Natural killer cell (primary cell): ENCODE results near the gene DDX3X. TPM values are rescaled to one million over a fixed set of nuclear protein-coding genes. Genes with fewer than 3 reads are reported as not detected.
A peak's percentile ranks its signal among the peaks of the same experiment; 100 is the strongest.

Experiments used
- ATAC-seq, 3 donors: fragments of 150-1000 bp in 2 of 3; fragments of 200-7000 bp in 1 of 3; cut with Tn5 transposase; 1 replicate in 1 of 3; 2 replicates in 2 of 3; pipeline ENCODE4 v1.10.0; 2021; ENCODE audit warnings: mild to moderate bottlenecking in 2 of 3, moderate library complexity in 2 of 3
- DNase-seq, 2 donors: peaks; one replicate each; pipeline versions ENCODE4 v3.0.0 to v3.0.0-alpha.2; 2013 to 2021; ENCODE audit warnings: mixed read lengths in 1 of 2
- H3K27ac ChIP-seq: one replicate; pipeline ENCODE4 v1.5.1; 2013; ENCODE audit warnings: mild to moderate bottlenecking, low read length
- H3K27me3 ChIP-seq: one replicate; pipeline ENCODE4 v1.6.1; 2013; ENCODE audit warnings: low read length; ENCODE audit not compliant: control insufficient read depth, insufficient read depth
- H3K36me3 ChIP-seq: one replicate; pipeline ENCODE4 v1.6.1; 2013; ENCODE audit warnings: low read length; ENCODE audit not compliant: control insufficient read depth, insufficient read depth
- H3K4me1 ChIP-seq: one replicate; pipeline ENCODE4 v1.6.1; 2013; ENCODE audit warnings: low read length; ENCODE audit not compliant: control insufficient read depth, insufficient read depth
- H3K4me3 ChIP-seq: one replicate; pipeline ENCODE4 v1.5.1; 2013; ENCODE audit warnings: low read length
- H3K9me3 ChIP-seq: one replicate; pipeline ENCODE4 v1.6.1; 2013; ENCODE audit warnings: low read length; ENCODE audit not compliant: control insufficient read depth, insufficient read depth
- H3K27ac Mint-ChIP-seq, 2 donors: one replicate each; pipeline ENCODE4 v1.8.0; 2022; ENCODE audit warnings: mild to moderate bottlenecking in 2 of 2, mixed read lengths in 2 of 2, moderate library complexity in 1 of 2
- H3K27me3 Mint-ChIP-seq, 2 donors: one replicate each; pipeline ENCODE4 v1.8.0; 2022; ENCODE audit warnings: low read depth in 2 of 2, mixed read lengths in 2 of 2
- H3K36me3 Mint-ChIP-seq: one replicate; pipeline ENCODE4 v1.8.0; 2022; ENCODE audit warnings: mixed read lengths
- H3K4me1 Mint-ChIP-seq, 2 donors: one replicate each; pipeline ENCODE4 v1.8.0; 2022; ENCODE audit warnings: mixed read lengths in 2 of 2
- H3K4me3 Mint-ChIP-seq: one replicate; pipeline ENCODE4 v1.8.0; 2022; ENCODE audit warnings: mild to moderate bottlenecking, moderate library complexity, mixed read lengths
- H3K9me3 Mint-ChIP-seq, 2 donors: one replicate each; pipeline ENCODE4 v1.8.0; 2022; ENCODE audit warnings: mixed read lengths in 2 of 2
- CTCF ChIP-seq: fragments of 200-600 bp; IDR thresholded peaks from one replicate; pipeline ENCODE4 v1.8.0; 2022; ENCODE audit warnings: antibody characterized with exemption
- WGBS: methylation state at CpG from one replicate; pipeline ENCODE4 v1.1.7; 2013; ENCODE audit warnings: missing lambda C conversion rate; ENCODE audit not compliant: insufficient coverage; 5-methylcytosine and 5-hydroxymethylcytosine counted together
- intact Hi-C: fragments of 100-400 bp; cut with micrococcal nuclease; formaldehyde crosslinking; loops from one replicate; pipeline ENCODE4 v1.14.2; 2022
- total RNA-seq, 4 donors: library from RNA; stranded (reverse); fragments of 120-200 nt in 1 of 4; gene quantifications; one replicate each; pipeline versions ENCODE4 v1.2.3 to v1.2.4, GENCODE V29; 2013 to 2022

DDX3X gene
- total RNA-seq, 3 donors from 2014 or later (not counting 1 experiment from before 2014, with no cell fraction given), result 695 to 1,297 (median 1,054) TPM

- peaks cover 13% of the 10 kb centered on the region for H3K36me3 Mint-ChIP-seq
- ATAC-seq (no peak), DNase-seq (peak in 1 of 2 donors; percentile 29)
- WGBS, result no CpG with 5 or more reads among the region's 1 CpG
- H3K27me3 Mint-ChIP-seq, result no peaks in the 10 kb centered on the region
- Histone ChIP-seq H3K27me3 (no peaks in the 10 kb centered on the region), H3K4me3 (peak overlapping the region; percentile 100), H3K9me3 (no peaks in the 10 kb centered on the region), H3K36me3 (peaks cover 28% of the 10 kb centered on the region), H3K27ac (no peak overlapping the region), H3K4me1 (peaks cover 25% of the 10 kb centered on the region)
- peak overlapping the region; percentile 98 to 100 for H3K27ac Mint-ChIP-seq
- intact Hi-C loops, result loop anchor here (10.0 kb wide), 1 partner anchor 152 kb away; no protein-coding TSS in a partner anchor
- no peaks in the 10 kb centered on the region for H3K9me3 Mint-ChIP-seq
- TF ChIP-seq CTCF, result no peak
- peaks cover 72 to 91% of the 10 kb centered on the region in 2 donors for H3K4me1 Mint-ChIP-seq
- H3K4me3 Mint-ChIP-seq, result peak overlapping the region; percentile 100
Measured at GRCh38 chrX:41337140-41337539, 3.2 kb downstream of the DDX3X start.

GRCh38 chrX:41338436-41338835 is 4.5 kb downstream of the DDX3X start:
- Histone ChIP-seq H3K27ac (no peak overlapping the region), H3K4me1 (peaks cover 21% of the 10 kb centered on the region), H3K27me3 (no peaks in the 10 kb centered on the region), H3K4me3 (peak overlapping the region; percentile 1), H3K9me3 (no peaks in the 10 kb centered on the region), H3K36me3 (peaks cover 41% of the 10 kb centered on the region)
- no peaks in the 10 kb centered on the region for H3K27me3 Mint-ChIP-seq
- H3K27ac Mint-ChIP-seq, result peak overlapping the region; percentile 98 to 100
- no CpG with 5 or more reads among the region's 1 CpG for WGBS
- H3K4me3 Mint-ChIP-seq, result peak overlapping the region; percentile 100
- TF ChIP-seq CTCF, result no peak
- intact Hi-C loops, result loop anchor here (10.0 kb wide), 1 partner anchor 154 kb away; no protein-coding TSS in a partner anchor
- ATAC-seq (no peak), DNase-seq (no peak)
- peaks cover 22% of the 10 kb centered on the region for H3K36me3 Mint-ChIP-seq
- H3K9me3 Mint-ChIP-seq, result no peaks in the 10 kb centered on the region
- H3K4me1 Mint-ChIP-seq, result peaks cover 70 to 89% of the 10 kb centered on the region in 2 donors

- Mint-ChIP-seq H3K9me3 (no peaks in the 10 kb centered on the region), H3K27me3 (no peaks in the 10 kb centered on the region), H3K27ac (peak overlapping the region; percentile 98 to 100), H3K36me3 (peaks cover 22% of the 10 kb centered on the region), H3K4me1 (peaks cover 63 to 87% of the 10 kb centered on the region in 2 donors), H3K4me3 (peak overlapping the region; percentile 100)
- Histone ChIP-seq H3K27ac (peak overlapping the region; percentile 30), H3K27me3 (no peaks in the 10 kb centered on the region), H3K4me3 (no peak overlapping the region), H3K36me3 (peaks cover 48% of the 10 kb centered on the region), H3K4me1 (peaks cover 21% of the 10 kb centered on the region), H3K9me3 (no peaks in the 10 kb centered on the region)
- intact Hi-C loops, result loop anchor here (10.0 kb wide), 1 partner anchor 154 kb away; no protein-coding TSS in a partner anchor
- DNase-seq (peak in 1 of 2 donors; percentile 11), ATAC-seq (no peak)
- 65% methylated on average over 4 of the region's 4 CpGs for WGBS
- TF ChIP-seq CTCF, result no peak
Measured at GRCh38 chrX:41339148-41339547, 5.2 kb downstream of the DDX3X start.

GRCh38 chrX:41344053-41344452 is 10.1 kb downstream of the DDX3X start:
- no peak for ATAC-seq
- H3K4me1 Mint-ChIP-seq, result peaks cover 28 to 57% of the 10 kb centered on the region in 2 donors
- WGBS, result 95% methylated on average over 7 of the region's 9 CpGs
- DNase-seq, result peak in 1 of 2 donors; percentile 4
- no peaks in the 10 kb centered on the region for H3K9me3 ChIP-seq
- peaks cover 14% of the 10 kb centered on the region for H3K4me1 ChIP-seq
- H3K4me3 Mint-ChIP-seq, result peak overlapping the region; percentile 14
- no peaks in the 10 kb centered on the region for H3K27me3 ChIP-seq
- no peak overlapping the region for H3K4me3 ChIP-seq
- peaks cover 50% of the 10 kb centered on the region for H3K36me3 Mint-ChIP-seq
- peaks cover 83% of the 10 kb centered on the region for H3K36me3 ChIP-seq
- no peaks in the 10 kb centered on the region for H3K9me3 Mint-ChIP-seq
- no peak for TF ChIP-seq CTCF
- no peak overlapping the region for H3K27ac ChIP-seq
- no peaks in the 10 kb centered on the region for H3K27me3 Mint-ChIP-seq
- peak overlapping the region in 1 of 2 donors; percentile 100 for H3K27ac Mint-ChIP-seq
- intact Hi-C loops, result no loop called here
